Stimulated activated CD8-positive, alpha-beta memory T cell treated with anti-CD3 and anti-CD28 coated beads, Interleukin-12 subunit alpha, Interleukin-12 subunit beta, amount 100 ng/mL, for 4 hours (primary cell): ENCODE results near the gene LLPH.
"Not testable (repeated sequence)": the region's sequence is repeated elsewhere in the genome, so short reads cannot be mapped to it uniquely, and the experiment has no call there.

ENCODE experiments used
- DNase-seq: peaks from one replicate; pipeline ENCODE4 v3.0.0-alpha.2; 2020; ENCODE audit warnings: low read depth

LLPH gene

DNA sequence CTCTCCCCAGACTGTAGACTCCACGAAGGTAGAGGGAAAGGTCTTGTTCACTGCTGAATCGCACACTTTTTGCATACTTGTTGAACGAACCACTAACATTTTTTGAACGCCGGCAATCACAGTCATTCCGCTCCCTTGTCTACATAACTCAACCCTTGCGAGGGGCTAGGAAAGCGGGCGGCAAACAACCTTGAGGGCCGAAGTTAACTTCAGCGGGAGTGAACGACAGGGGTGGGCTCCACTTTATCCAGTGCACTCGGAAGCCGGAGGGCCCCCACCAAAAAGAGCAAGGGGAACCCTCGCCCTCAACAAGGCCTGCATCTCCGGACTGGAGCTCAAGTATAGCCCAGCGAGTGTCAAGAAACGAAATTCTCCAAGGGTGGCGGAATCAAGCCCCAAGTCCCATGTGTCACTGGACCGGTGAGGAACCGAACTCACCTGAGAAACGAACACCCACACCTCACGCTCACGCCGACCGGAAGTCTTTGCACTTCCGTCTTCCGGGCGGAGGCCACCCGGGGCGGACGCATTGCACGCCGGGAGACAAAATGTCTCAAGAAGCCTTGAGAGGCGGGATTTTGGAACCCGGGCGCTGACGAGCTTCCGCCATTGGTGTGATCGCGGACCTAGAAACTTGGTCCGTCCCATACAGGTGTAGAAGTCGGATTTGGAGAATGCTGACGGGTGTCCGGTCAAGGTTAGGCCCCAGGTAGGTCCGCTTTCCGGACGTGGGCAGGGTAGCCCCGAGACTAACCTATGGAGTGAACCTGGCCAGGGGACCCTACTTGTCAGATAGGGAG is at the start of gene LLPH:
LLPH (minus strand) TSS at position 484 of the 800 bp plus-strand sequence. CDS start 1,644 bp downstream, outside the sequence.
- DNase-seq: peak; percentile 79

DNA sequence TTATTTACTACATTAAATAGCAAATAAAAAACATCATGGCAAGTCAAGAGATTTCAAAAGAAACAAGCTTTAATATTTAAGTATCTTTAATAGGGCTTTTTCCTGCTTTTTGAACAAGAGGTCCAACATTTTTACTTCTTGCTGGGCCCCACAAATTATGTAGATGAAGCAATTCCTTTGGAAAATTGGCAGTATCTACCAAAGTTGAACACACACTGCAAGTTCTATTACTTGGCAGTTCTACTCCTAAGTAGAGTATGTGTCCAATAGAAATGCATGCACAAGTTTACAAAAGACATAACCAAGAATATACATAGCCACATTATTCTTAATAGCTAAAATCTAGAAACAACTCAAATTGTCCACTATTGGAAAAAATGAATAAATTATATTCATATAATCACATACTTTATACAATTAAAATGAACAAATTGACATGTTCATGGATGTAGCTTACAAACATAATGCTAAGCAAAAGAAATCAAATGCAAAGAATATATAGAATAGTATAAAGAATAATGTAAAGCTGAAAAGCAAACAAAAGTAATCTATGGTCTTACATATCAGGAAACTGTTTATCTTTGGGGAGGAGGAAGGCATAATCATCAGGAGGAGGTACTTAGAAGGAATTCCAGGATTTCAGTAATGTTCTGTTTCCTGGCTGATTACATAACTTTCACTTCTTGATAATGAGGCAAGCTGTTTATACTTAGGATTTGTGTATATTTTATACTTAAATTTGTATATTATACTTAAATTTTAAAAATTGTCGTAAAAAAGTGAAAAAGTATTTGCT is 45.8 kb upstream of the LLPH start:
- DNase-seq: no peak

DNA sequence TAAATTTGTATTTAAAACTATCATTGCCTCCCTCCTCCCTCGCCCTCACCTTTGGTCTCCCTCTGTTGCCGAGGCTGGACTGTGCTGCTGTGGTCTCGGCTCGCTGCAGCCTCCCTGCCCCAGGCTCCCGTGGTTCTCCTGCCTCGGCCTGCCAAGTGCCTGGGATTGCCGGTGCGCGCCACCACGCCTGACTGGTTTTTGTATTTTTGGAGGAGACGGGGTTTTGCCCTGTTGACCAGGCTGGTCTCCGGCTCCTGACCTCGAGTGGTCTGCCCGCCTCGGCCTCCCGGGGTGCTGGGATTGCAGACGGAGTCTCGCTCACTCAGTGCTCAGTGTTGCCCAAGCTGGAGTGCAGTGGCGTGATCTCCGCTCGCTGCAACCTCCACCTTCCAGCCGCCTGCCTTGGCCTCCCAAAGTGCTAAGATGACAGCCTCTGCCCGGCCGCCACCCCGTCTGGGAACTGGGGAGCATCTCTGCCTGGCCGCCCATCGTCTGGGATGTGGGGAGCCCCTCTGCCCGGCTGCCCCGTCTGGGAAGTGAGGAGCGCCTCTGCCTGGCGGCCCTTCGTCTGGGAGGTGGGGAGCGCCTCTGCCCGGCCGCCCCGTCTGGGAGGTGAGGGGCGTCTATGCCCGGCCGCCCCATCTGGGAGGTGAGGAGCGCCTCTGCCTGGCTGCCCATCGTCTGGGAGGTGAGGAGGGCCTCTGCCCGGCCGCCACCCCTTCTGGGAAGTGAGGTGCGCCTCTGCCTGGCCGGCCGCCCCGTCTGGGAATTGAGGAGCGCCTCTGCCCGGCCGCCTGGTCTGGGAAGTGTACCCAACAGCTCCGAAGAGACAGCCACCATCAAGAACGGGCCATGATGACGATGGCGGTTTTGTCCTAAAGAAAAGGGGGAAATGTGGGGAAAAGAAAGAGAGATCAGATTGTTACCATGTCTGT is 44.1 kb upstream of the LLPH start:
- not testable (repeated sequence) for DNase-seq

DNA sequence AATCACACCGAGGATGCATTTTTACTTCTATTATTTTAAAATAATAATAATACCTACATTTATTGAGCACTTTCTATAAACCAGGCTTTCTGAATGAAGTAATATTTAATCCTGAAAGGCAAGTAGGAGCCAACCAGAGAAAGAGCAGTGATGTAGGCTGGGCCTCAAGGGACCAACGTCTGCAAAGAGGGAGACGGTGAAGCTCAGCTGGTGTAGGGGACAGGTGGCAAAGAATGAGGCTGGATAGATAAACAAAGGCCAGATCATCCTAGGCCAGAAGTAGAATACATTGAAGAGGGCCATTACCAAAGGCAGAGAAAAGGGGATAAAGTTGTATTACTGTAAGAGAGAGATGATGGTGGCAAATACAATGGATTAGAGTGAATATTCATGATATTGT is 40.1 kb upstream of the LLPH start:
- DNase-seq: no peak

DNA sequence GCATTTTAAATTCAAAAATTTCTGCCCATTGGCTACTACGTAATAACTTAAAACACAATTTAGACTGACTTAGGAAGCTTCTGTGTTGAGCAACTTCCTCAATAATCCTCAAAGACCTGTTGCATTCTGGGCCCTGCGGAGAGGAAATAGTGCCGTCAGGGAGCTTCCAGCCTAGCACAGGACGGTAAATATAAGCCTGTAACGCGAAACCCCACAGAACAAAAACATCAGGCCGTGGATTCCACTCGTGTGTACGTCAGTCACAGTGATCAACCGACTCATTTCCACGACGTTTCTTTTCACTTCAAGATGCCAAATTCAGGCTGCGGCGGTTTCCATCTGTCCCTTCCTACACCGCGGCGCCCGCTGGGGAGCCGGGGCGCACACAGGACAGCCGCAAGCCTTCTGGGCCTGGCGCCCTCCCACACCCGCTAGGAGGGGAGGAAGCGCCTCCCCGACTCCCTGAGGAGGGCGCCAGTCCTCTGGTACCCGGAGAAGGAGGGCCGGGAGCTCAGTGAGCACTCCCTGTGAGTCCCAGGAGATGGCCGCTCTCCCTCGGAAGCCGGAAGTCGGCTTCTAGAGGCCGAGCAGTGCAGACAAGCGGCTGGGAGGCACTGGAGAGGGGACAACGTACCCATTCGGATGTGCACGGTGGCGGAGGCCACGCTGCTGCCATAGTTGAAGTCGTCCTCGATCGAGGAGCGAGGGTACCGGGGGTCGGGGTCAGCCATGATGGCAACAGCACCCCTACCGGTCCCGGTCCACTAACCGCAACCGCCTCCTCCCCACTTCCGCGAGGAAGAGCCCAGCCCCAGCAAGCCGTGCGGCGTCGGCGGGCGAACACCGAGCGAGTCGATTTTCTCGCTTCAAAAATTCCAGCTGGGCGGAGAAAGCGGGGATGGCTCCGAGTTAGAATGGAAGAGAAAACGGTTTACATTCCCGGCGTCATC is 38.9 kb upstream of the LLPH start, which contains the start of gene TMBIM4:
TMBIM4 (minus strand) TSS at position 776 of the 950 bp plus-strand sequence; CDS start at position 731, 45 bp downstream.
- peak; percentile 74 for DNase-seq

DNA sequence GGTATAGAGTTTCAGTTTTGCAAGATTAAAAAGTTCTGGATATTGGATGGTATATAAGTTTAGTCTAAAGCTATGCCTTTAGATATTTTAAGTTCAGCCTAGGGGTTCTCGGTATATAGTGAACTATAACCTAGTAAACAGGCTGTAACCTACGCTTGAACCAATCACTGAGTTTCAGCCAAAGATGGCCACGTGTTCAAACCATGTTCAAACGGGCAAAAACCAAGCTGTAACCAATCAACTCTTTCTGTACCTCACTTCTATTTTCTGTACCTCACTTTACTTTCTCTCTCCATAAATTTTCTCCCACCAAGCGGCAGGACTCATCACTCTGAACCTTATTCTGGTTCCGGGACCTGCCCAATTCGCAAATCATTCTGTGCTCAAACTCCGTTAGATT is 37.9 kb upstream of the LLPH start:
- no peak for DNase-seq

DNA sequence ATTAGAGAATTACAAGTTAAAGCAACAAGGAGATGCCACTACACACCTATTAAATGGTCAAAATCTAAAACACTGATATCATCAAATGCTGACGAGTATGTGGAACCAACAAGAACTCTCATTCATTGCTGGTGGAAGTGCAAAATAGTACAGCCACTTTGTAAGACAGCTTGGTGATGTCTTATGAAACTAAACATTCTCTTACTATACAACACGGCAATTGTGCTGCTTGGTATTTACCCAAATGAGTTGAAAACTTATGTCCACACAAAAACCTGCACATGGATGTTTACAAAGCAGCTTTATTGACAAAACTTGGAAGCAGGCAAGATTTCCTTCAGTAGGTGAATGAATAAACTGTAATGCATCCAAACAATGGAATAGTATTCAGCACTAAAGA is 36.0 kb upstream of the LLPH start:
- no peak for DNase-seq

DNA sequence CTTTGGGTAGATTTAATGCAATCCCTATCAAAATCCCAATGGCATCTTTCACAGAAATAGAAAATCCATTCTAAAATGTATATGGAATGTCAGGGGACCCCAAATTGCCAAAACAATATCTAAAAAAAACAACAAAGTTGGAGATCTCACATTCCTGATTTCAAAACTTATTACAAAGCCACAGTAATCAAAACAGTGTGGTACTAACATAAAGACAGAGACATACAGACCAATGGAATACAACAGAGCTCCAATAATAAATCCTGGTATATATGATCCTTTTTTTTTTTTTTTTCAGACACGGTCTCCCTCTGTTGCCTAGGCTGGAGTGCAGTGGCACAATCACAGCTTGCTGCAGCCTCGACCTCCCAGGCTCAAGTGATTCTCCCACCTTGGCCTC is 34.6 kb upstream of the LLPH start:
- DNase-seq: no peak

DNA sequence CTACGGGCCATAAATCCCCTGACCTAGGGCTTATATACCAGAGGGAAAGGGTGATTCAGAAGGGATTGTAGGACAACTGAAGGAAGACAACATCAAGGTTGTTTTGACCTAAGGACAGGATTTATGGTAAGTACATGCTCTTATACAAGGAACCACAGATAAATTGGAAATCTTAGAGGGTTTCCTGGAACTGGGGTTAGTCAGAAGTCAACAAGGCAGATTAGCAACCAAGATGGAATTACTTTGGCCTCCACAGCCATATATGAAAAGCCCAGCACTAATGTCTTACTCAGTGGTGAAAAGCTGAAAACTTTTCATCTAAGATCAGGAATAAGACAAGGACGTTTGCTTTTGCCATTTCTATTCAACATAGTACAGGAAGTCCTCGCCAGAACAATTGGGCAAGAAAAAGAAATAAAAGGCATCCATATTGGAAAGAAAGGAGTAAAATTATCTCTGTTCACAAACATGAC is 33.8 kb upstream of the LLPH start:
- no peak for DNase-seq

DNA sequence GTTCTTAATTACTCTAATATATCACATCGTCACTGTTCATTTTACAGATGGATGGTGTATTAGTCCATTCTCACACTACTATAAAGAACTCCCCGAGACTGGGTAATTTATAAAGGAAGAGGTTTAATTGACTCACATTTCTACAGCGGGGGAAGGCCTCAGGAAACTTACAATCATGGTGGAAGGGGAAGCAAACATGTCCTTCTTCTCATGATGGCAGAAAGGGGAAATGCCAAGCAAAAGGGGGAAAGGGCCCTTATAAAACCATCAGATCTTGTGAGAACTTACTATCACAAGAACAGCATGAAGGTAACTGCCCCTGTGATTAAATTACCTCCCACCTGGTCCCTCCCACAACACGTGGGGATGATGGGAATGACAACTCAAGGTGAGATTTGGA is 32.7 kb upstream of the LLPH start:
- no peak for DNase-seq

DNA sequence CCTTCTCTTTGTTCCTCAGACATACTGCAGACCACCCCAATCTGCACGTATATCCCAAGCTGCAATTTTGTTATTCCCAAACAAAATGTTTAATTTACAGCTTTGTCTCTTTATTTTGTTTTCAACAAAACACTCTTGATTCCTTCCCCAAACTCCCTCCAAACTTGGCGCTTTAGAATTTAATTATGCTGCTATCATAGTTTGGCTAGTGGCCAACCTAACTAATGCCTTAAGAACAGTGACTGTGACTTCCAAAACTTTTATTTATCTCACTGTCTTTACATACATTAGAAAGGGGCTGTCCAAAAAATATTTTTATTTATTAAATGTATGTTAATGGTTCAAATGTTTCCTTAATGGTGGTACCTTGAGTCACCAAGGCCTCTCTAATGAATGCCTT is 32.2 kb upstream of the LLPH start:
- DNase-seq: no peak

DNA sequence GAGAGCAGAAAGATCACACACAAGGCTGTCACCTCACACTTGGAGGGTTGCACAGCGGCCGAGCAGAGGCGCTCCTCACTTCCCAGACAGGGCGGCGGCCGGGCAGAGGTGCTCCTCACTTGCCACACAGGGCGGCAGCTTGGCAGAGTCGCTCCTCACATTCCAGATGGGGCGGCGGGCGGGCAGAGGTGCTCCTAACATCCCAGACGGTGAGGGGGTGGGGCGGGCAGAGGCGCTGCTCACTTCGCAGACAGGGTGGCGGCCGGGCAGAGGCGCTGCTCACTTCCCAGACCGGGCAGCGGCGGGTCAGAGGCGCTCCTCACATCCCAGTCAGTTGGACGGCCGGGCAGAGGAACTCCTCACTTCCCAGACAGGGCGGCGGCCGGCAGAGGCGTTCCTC is 30.2 kb upstream of the LLPH start:
- DNase-seq: no peak

DNA sequence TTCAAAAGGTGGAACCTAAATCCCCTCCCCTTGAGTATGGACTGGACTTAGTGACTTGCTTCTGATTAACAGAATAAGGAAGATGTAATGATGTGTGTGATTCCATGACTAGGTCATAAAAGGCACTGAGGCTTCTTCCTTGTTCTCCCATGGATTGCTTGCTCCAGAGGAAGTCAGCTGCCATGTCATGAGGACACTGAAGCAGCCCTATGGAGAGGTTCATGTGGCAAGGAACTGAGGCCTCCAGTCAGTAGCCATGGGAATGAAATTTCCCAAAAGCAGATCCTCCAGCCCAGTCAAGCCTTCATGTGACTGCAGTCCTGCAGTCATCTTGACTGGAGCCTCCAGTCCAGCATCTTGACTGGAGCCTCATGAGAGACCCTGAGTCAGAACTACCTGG is 28.6 kb upstream of the LLPH start:
- DNase-seq: no peak

DNA sequence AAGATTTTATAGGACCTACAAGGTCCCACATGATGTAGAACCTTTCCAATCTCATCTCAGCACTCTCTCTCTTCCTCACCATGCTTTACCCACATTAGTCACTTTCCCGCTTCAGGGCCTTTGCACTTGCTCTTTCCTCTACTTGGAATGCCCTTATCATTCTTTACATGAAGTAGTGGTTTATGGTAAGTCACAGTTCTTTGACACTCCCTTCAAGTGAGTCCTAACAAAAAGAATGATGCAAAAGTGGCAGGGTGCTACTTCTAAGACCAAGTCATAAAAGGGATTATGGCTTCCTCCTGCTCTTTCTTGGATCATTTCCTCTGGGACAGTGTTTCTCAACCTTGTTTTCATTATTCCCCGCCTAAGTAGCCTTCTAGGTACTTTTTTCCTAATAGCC is 26.1 kb upstream of the LLPH start:
- no peak for DNase-seq

DNA sequence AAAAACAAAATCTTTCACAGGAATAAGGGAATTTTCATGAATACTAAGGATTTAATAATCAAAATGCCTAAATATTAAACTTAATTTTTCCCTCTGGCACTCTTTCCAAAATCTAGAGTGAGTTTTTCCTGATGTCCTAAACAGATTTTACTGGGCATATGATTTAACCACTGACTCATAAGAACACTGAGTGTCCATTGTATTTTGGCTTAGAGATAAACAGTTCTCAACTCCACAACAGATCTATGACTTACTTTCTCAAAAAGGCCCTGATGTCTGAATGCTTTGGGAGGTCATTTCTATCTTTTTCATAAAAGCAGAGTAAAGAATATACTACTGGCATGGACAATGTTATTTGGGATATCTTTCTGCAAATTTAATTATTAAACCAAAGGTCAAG is 24.2 kb upstream of the LLPH start:
- no peak for DNase-seq

DNA sequence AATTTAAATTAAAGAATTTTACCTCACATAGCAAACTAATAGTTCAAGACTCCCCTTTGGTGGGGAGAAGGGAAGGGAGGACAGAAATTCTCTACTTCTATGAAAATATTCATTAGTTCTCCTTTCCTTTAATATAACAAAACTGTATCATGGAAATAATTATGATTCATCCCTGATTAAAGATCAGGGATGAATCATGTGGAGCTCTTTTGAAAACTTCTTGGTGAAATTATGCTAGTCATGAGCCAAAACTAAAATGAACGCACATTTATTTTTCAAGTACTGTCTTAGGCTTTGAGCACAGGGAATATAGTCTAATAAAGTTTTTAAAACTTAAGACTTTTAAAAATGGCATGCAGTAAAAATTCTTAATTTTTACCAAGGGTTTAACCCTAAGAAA is 22.2 kb upstream of the LLPH start:
- no peak for DNase-seq

DNA sequence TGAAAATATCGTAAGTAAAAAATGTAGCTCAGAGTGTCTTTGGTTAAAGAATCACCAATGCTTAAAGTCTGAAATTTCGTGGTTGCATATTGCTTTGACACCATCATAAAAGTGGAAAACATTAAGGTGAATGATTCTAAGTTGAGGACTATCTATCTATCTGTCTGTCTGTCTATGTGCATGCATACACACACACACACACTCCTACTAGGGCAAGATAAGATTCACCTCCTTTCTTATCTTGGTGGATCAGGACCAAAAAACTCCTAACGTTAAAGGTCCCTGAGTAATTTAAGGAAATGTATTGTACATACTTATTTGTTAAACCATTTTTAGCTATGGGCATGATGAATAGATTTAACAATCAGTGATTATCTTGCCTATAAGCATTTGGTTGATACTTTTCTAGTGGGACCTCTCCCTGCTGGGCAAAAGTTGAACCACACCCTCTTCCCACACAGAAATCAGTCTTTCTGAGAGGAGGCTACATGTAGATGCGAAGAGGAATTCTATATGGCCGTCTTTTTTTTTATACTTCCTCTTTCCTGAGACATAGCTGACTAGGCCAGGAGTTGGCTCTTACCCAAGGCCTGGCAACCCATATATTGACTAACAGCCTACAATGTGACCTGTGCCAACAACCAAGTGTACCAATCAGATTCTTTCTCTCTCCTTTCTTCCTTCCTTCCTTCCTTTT is 19.3 kb upstream of the LLPH start:
- DNase-seq: no peak

DNA sequence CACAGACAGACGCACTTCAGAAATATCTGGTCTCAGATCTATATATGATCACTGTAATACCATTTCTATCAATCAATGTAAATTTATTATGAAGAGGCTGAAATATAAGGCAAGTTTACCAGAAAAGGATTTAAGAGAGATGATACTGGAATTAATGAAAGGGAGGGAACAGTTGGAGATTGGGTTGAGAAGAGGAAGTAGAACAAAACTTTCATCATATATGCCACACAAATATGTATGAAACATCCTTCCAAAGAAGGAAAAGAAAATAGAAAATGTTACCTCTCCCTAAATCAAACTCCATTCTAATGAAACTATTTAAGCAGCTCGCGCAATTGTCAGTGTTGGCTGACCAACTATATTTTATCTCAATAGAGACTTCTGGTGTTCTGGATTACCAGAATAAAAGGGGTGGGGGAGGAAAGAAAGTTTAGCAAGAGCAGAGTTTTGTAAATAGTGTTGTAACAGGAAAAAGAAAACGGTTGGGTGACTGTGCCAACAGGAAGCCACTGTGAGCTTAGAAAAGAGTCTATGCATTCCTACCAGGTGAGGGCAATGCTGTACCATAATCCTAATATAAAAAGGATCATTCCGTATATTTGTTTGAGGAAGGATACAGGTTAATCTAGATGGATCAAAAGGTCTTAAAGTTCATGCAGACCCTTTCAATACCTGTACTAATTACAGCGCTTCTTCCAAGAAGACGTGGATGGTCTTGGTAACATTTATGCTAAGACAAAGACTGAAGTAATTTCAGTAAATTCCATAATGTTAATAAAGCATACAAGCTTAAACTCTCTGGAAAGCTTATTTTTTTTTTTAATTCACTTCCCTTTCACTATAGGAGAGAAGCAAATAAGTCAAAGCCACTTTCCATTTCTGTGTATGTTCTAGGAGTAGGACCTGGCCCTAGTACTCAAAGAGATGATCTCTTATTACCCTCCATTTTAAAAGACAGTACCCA is 14.5 kb upstream of the LLPH start:
- no peak for DNase-seq

DNA sequence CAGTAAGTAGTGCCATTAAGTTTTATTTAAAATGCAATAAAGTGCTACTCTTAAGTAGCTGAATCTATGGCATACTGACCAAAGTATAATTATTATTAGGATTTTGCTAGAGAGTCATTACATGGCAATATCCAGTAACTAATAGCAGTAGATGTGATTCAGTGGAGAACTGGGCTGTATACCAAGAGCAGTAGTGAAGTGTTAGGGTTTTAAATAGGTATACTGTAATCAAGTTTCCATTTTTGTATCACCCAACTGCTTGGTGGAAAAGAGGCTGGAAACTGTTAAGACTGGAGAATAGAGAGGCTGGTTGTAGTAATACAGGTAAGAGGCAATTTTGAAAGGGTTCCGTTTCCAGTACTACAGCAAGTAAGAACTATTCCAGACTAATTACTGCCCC is 13.3 kb upstream of the LLPH start:
- no peak for DNase-seq
